ENCODE results near the gene RPAP2. TPM values are rescaled to one million over a fixed set of nuclear protein-coding genes. Genes with fewer than 3 reads are reported as not detected.

The RPAP2 gene
- total and polyA plus RNA-seq, 2 of the 8 experiments (the other 6 are each of a cell fraction or from before 2014, with no cell fraction given), result 7.9 to 28.4 TPM

DNA sequence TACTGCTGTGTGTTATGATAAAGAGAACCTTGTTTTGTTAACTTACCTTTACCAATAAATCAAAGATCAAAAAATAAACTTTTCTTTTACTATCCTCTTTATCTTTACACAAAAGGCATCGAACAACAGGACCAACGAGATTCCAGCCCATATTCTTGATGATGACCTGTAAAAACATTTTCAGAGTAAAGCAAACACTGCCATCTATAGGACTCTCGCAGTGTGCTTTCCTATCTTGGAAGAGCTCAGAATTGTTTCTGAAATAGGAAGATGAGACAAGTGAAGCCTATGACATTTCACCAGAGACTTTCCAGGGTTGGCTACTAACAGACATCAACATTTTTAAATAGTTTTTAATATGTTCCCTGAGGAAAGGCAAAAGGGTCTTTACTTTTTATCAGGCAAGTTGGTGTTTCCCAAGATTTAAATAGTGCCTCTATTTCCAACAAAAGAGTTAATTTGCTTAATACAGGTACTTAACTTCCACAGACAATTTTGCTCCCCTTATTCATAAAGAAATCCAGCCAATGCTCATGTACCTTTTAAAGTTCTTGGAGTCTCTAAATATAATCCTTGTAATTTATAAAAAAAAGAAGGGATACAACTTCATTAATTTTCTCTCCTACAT lies 7.4 kb upstream of the RPAP2 start:
- Histone ChIP-seq H4K8ac (ENCODE audit: extremely low read depth, insufficient read depth, low read length) (no peak overlapping the region), H3K14ac (ENCODE audit: insufficient read length) (no peak overlapping the region), H3K18ac (ENCODE audit: extremely low read depth, low read length) (no peak overlapping the region), H3K23ac (ENCODE audit: insufficient read length) (no peak overlapping the region), H3K4ac (replicated peaks; ENCODE audit: insufficient read length, low read depth, low read length) (no peak overlapping the region), H3K79me2 (ENCODE audit: control insufficient read depth in 1 of 2, insufficient read depth in 2 of 2, low read length in 2 of 2) (no peaks in the 10 kb centered on the region), H3K27me3 (replicated peaks in 1 of 4; ENCODE audit: control insufficient read depth in 3 of 4, extremely low read depth in 1 of 4, insufficient read depth in 3 of 4, low read length in 3 of 4) (no peaks in the 10 kb centered on the region), H3K36me3 (ENCODE audit: control insufficient read depth in 2 of 4, insufficient read depth in 4 of 4, low read length in 3 of 4) (peaks cover 3 to 71% (median 29%) of the 10 kb centered on the region in 4 experiments; a peak in 7 of 8 replicates), H3K4me3 (ENCODE audit: extremely low read depth in 1 of 4, insufficient read depth in 2 of 4, low read depth in 3 of 4, low read length in 4 of 4) (no peak overlapping the region), H4K20me1 (replicated peaks in 1 of 2; ENCODE audit: control insufficient read depth in 1 of 2, insufficient read depth in 2 of 2, low read length in 2 of 2) (no peaks in the 10 kb centered on the region), H3K4me1 (replicated peaks in 1 of 4; ENCODE audit: control insufficient read depth in 3 of 4, insufficient read depth in 4 of 4, low read length in 3 of 4) (no peaks in the 10 kb centered on the region), H2AK5ac (ENCODE audit: low read depth, low read length) (no peak overlapping the region), H3K4me2 (ENCODE audit: insufficient read depth in 1 of 2, low read depth in 2 of 2, low read length in 2 of 2) (no peak overlapping the region), H2BK5ac (ENCODE audit: low read depth, low read length) (no peak overlapping the region), H3K9me3 (ENCODE audit: insufficient read depth in 2 of 2, low read depth in 1 of 2, low read length in 1 of 2) (no peaks in the 10 kb centered on the region), H4K91ac (replicated peaks; ENCODE audit: insufficient read length, low read length) (no peak overlapping the region), H4K5ac (ENCODE audit: insufficient read length, low read depth, low read length) (no peak overlapping the region), H2AFZ (ENCODE audit: low read length) (no peak overlapping the region), H3K23me2 (ENCODE audit: low read depth, low read length) (no peaks in the 10 kb centered on the region), H2BK15ac (ENCODE audit: low read length) (no peak overlapping the region), H3K79me1 (ENCODE audit: low read depth, low read length) (no peaks in the 10 kb centered on the region), H2BK120ac (replicated peaks; ENCODE audit: low read depth, low read length) (no peak overlapping the region), H3K27ac (ENCODE audit: low read depth, low read length) (no peak overlapping the region), H3K56ac (replicated peaks; ENCODE audit: insufficient read length, low read depth, low read length) (no peak overlapping the region), H2BK12ac (ENCODE audit: low read depth, low read length) (no peak overlapping the region), H3K9ac (replicated peaks in 1 of 4; ENCODE audit: extremely low read depth in 1 of 4, low read depth in 3 of 4, low read length in 3 of 4) (no peak overlapping the region), H2BK20ac (ENCODE audit: low read length) (no peak overlapping the region)
- ChIA-PET CTCF (ENCODE audit: partially characterized antibody) (interaction anchor here (0.5 to 2.1 kb wide), 24 partner anchors 12 to 606 kb away, joined by 3 to 19 read pairs (median 4); partner anchors contain the start of gene C1orf146), POLR2A (ENCODE audit: partially characterized antibody) (no interaction called here)
- DNase-seq (ENCODE audit: low read depth in 1 of 2, low spot score in 2 of 2) (no peak), FAIRE-seq (peak; percentile 65)
- TF ChIP-seq TEAD4 (IDR thresholded peaks at IDR 0.05; ENCODE audit: low read depth, low read length) (no peak), CEBPB (IDR thresholded peaks at IDR 0.05; ENCODE audit: low read depth, low read length) (no peak), RAD21 (IDR thresholded peaks at IDR 0.05 in 1 of 2, conservative IDR thresholded peaks at IDR 0.05 in 1 of 2; ENCODE audit: low read depth in 2 of 2, low read length in 2 of 2) (peak; percentile 76 to 77), TAF1 (IDR thresholded peaks at IDR 0.05; ENCODE audit: low read depth, low read length) (no peak), SP4 (IDR thresholded peaks at IDR 0.05; ENCODE audit: low read length) (no peak), EZH2 (IDR thresholded peaks at IDR 0.05; ENCODE audit: low read depth, low read length, severe bottlenecking) (no peak), USF2 (IDR thresholded peaks at IDR 0.05; ENCODE audit: low read length) (no peak), POLR2A (IDR thresholded peaks at IDR 0.05; ENCODE audit: control extremely low read depth in 1 of 2, low read depth in 2 of 2, low read length in 2 of 2) (no peak)
- TF ChIP-seq, protein P1, sequence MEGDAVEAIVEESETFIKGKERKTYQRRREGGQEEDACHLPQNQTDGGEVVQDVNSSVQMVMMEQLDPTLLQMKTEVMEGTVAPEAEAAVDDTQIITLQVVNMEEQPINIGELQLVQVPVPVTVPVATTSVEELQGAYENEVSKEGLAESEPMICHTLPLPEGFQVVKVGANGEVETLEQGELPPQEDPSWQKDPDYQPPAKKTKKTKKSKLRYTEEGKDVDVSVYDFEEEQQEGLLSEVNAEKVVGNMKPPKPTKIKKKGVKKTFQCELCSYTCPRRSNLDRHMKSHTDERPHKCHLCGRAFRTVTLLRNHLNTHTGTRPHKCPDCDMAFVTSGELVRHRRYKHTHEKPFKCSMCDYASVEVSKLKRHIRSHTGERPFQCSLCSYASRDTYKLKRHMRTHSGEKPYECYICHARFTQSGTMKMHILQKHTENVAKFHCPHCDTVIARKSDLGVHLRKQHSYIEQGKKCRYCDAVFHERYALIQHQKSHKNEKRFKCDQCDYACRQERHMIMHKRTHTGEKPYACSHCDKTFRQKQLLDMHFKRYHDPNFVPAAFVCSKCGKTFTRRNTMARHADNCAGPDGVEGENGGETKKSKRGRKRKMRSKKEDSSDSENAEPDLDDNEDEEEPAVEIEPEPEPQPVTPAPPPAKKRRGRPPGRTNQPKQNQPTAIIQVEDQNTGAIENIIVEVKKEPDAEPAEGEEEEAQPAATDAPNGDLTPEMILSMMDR (IDR thresholded peaks at IDR 0.05; ENCODE audit: control extremely low read depth in 1 of 3, insufficient read depth in 1 of 3, low read depth in 1 of 3, low read length in 3 of 3), result peak in 2 of 3 experiments; percentile 48 to 69; a peak in 2 of 4 replicates
- WGBS, 2 experiments (ENCODE audit: extremely low coverage in 1 of 2, insufficient coverage in 1 of 2, insufficient read length in 1 of 2, insufficient replicate concordance in 2 of 2, low coverage in 1 of 2, low lambda C conversion rate in 2 of 2, missing lambda C conversion rate in 1 of 2), result 90% methylated on average over 3 of the region's 3 CpGs; no CpG with 5 or more reads in 1 of the 2 experiments

All from H1 (cell line).